HTR-8/SVneo (cell line): ENCODE measurements around the gene PHRF1.
A peak's percentile ranks its signal among the peaks of the same experiment; 100 is the strongest.

Experiments used
- DNase-seq: peaks from one replicate; pipeline ENCODE4 v3.0.0; 2011; ENCODE audit warnings: low spot score, mixed read lengths; ENCODE audit not compliant: insufficient read length
- FAIRE-seq: peaks from 2 replicates; lab custom pipeline; 2011; peaks lifted over from hg19 to GRCh38; lab: Jason Lieb, UNC

Gene PHRF1

DNA sequence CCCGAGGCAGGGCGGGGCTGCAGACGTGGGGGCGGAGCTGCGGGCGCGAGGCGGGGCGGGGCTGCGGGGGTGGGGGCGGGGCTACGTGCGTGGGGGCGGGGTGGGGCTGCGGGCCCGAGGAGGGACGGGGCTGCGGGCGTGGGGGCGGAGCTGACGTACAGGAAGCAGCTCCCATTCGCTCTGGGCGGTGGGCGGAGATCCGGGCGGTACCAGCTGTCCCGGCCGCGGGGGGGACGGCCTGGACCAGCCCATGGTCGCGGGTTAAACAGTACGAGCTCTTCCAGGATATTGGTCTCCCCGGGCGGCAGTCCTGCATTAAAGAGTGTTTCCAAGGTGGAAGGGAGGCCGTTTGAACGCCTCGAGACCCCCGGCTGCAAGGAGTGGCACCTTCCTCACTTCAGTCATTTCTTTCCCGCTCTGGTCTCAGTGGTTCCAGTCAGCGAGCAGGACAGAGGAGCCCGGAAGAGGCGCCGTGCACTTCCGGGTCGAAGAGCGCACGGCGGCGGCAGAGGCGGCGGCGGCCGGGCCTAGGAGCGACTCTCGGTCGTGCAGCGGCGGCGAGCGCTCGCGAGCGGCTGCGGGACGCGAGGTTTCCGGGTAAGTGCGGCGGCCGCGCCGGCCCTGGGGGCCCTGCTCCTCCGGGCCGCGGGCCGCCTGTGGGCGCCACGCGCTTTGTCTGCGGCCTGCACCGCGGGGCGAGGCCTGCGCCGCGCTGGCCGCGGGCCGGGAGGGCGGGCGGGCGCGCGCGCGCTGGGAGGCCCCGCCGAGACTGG lies at the start of gene PHRF1:
Gene PHRF1 (plus strand): TSS at position 475 of the 773 bp plus-strand sequence. CDS start 5,043 bp downstream, outside the sequence.
- DNase-seq = peak; percentile 98
- FAIRE-seq = peak; percentile 98

GRCh38 chr11:528166-528814 lies 48.0 kb upstream of the PHRF1 start:
- DNase-seq (no peak), FAIRE-seq (peak; percentile 80)

DNA sequence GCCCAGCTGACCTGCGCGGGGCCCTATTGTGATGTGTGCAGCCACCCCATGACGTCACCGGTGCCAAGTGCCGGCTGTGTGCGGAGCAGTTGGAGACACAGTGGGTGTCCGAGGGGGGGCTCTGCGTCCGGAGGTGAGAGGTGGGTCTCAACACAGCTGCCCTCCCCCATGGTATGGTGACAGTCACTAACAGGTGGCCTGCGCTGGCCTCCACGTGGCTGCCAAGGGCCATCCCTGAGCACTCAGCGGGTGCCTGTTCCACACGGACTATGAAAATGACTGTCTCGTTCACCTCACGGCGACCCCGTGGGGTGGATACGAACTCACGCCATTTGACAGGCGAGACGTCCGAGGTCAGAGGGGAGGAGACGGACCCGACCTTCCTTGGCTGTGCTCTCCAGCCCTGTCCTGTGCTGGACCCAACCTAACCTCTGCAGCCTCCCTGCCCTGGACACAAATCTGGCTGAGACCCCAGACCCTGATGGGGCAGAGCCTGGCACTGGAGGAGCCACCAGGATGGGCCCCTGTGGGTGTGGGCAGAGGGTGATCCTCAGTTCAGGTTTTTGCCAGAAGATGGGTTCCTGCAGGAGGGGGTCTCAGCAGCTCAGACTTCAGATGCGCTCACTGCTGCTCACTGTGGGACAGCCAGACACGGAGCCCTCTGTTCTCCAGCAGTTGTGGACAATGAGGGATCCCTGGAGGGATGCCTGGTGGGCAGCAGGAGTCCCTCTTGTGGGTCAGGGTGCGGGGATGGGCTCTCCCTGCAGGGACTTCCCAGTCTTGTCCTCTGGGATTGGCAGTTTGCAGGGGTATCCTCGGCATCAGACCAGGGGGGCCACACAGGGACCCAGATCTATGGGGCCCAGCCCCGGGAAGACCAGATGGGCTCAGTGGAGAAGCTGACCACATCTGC lies 47.2 kb upstream of the PHRF1 start:
- DNase-seq (no peak), FAIRE-seq (no peak)

DNA sequence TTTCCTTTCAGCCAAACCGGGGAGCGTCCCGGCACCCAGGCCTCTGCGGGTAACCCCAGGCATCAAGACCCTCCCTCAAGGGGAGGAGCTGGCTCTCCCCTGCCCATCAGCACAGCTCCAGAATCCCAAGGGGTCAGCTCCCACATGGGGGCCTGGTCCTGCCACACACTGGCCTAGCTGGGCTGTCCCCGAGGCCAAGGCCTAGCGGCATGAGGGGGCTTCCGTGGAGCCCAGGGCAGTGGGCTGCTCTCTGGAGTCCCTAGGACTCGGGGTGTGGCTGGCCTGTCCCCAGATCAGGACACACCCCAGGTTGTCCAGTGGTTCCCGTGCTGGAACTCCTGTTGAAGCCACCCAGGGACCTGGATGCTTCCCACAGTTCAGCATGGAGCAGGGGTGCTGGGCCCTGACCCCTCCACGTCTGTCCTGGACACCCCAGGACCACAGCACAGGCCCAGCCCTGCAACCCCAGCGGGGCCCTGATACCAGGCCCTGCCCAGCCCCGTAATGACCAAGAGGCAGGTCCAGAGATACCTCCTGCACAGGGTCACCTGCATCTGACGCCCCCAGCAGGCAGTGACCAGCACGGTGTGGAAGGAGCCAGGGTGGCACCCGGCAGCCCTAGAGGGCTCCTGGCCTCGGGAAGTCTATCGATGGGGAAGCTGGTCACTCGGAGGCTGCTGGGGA lies 46.4 kb upstream of the PHRF1 start:
- no peak for DNase-seq

GRCh38 chr11:530960-531831 lies 45.1 kb upstream of the PHRF1 start:
- FAIRE-seq (no peak), DNase-seq (no peak)

More for the DNA sequence above, 46.4 kb upstream of the PHRF1 start:
- FAIRE-seq = no peak

DNA sequence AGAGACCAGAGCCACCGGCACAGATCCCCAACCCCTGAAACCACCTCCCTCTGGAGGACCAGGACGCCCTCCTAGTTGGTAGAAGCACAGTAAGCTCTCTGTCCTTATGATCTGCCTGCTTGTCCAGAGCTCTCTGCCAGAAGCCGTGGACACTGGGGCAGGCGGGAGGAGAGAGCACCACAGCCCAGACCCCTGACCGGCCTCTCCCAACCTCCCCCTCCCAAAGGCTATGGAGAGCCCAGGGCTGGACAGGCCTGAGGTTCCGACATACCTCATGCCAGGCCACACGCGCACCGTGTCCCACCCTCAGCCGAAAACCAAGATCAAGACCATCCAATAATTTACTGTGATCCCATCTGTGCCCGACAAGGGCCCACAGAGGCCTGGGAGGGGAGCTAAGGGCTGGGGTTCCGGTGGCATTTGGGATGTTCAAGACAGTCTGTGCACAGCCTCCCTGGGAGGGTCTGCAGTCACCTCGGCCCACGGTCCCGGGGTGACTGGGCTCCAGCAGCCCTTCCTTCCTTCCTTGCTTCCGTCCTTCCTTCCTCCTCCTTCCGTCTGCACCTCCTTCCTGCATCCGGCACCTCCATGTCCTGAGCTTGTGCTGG lies 44.2 kb upstream of the PHRF1 start:
- FAIRE-seq = no peak
- DNase-seq = no peak

GRCh38 chr11:532527-532985 lies 43.7 kb upstream of the PHRF1 start:
- FAIRE-seq = no peak
- DNase-seq = no peak

DNA sequence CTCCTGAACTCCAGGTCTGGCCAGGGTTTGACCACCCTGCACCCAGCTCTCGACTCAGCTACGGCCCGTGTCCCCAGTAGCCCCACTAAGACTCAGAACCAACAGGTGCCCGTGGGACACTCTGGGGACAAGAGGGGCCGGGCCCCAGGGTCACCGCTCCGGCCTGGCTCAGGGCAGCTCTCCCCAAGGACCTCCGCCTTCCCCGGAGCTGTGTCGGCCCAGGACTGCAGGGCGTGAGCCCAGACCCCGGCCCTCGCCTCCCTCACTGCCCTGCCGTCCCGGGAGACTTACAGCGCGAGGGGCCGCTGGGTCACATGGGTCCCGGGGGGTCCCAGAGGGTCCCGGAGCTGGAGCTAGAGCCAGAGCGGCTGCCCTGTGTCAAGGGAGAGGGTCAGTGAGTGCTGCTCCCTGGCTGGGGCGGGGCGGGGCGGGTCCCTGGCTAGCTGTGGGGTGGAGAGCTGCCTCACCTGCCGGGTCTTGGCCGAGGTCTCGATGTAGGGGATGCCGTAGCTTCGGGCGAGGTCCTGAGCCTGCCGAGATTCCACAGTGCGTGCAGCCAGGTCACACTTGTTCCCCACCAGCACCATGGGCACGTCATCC lies 43.2 kb upstream of the PHRF1 start:
- DNase-seq (no peak), FAIRE-seq (no peak)

- FAIRE-seq = peak; percentile 20
- DNase-seq = no peak
Observed at GRCh38 chr11:533586-534395, 42.5 kb upstream of the PHRF1 start.

DNA sequence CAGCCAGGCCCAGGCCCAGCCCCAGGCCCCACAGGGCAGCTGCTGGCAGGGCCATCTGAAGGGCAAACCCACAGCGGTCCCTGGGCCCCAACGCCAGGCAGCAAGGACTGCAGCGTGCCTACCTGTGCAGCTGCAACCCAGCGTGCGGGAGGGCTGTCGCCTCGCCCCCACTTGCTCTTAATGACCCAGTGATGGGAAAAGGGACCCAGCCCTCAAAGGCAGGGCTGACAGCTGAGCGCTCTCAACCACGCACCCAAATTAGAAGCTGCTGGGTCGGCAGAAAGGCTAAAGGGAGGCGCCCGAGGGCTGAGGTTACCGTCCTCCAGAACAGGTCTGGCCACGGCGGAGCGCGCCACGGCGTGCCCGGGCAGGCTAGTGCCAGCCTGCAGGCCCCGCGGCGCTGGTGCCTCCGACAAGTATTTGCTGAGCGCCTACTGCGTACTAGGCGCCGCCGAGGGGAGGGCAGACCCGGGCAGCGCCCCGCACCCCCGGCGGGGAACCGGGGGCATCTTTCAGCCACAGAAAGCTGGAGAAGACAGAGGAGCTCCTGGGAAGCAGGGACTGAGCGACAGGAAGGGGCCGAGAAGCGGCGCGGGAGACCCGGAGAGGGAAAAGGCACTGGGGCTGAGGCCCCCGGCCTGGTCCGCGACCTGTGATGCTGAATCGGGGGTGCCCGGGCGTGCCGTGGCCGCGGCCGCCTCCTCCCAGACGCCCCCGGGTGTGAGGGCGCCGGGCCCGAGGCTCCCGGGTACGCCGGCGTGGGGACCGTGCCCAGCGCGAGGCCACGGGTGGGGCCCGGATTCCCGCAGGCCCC lies 41.7 kb upstream of the PHRF1 start:
- FAIRE-seq (peak; percentile 40), DNase-seq (no peak)

GRCh38 chr11:535210-535518 lies 41.1 kb upstream of the PHRF1 start:
- FAIRE-seq (no peak), DNase-seq (no peak)

DNA sequence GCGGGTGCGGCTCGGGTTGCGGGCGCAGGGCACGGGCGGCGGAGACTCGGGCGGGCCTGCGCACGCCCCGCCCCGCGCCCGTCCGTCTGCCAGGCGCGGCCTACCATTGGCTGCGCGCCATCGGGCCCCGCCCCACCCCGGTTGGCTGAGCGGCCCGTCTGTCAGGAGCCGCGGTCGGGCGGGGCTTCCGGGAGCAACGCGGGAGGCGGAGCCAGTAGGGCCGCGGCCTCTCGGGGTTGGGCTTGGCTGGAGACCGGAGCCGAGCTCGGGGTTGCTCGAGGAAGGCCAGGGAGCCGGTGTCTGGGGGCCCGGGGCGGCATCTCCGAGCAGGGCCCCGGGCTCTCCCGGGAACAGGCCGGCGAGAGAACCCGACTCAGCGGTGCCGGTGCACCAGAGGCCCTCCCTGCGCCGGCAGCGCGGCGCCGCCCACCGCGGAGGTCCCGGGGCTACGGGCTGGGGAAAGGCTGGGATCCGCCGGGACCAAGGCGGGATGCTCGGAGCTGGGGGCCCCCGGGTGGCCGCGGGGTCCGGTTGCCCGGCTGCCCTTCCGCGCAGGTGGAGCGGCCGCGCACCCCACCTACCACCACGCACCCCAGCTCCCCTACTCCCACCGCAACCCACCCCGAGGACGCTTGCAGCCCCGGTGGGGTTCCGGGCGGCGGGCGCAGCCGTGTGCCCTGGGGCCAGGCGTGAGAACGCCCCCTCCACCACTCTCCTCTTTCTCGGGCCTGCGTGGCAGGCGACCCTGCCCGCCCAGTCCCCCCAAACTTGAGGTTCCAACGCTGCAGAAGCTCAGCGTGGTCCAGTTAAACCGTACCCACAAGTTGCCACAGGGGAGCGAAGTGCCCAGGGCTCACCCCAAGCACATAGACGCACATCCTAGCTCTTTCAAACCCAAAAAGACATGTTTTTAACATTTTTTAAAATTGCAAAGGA lies 40.5 kb upstream of the PHRF1 start, which contains the start of gene HRAS:
Gene HRAS (minus strand): TSS at position 58 of the 936 bp plus-strand sequence.
- DNase-seq = peak; percentile 98
- FAIRE-seq = peak; percentile 98

GRCh38 chr11:536841-537621 lies 39.2 kb upstream of the PHRF1 start, which contains the start of gene LRRC56:
TSS of gene LRRC56 (plus strand) at chr11:537527. CDS start at chr11:540685, 3,158 bp downstream.
- no peak for FAIRE-seq
- no peak for DNase-seq

DNA sequence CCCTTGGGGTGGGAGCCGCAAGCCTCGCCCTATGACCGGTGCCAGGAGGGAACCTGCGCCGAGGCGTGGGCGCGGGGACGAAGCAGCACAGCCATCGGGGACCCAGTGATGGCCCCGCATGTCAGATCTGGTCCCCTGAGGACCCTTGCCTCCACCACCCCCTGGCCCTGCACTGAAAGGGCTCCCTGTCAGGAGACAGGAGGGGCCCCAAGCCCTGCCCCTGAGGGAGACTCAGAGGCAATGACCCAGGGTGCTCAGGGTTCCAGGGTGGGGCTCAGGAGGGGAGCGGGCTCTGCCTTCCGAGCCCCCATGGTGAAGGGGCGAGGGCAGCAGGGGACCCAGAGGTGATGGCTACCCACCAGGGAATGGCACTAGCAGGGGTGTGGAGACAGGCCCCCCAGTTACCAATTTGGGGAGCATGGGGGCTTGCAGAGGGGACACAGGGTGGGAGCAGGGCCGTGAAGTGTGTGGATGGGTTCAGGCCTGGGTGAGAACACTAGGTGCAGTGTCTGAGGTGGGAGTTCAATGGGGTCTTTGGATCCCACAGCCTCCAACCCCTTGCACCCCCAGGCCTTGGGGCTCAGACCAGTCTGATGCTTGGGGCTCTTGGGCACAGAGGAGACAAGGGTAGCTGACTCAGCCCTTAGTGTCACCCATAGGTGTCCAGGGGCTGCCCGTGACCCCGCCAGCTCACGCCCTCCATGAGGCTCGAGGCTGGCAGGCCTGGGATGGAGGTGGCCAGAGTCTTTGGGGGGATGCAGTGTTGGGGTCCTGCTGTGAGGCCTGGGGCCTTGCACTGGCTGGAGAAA lies 38.4 kb upstream of the PHRF1 start:
- DNase-seq = no peak
- no peak for FAIRE-seq
